ENCODE results near the gene SBF2.

The SBF2 gene

GRCh38 chr11:10304495-10305261 lies 10.7 kb upstream of the SBF2 start, which contains the start of gene ADM:
TSS of gene ADM (plus strand) at chr11:10305073. CDS start at chr11:10305701, 628 bp downstream.
- Histone ChIP-seq H2AK5ac (ENCODE audit: low read depth, low read length) (no peak within 1 kb of the TSS), H3K23ac (ENCODE audit: low read depth, low read length, poor library complexity) (peak within 1 kb of the TSS; percentile 88), H4K91ac (ENCODE audit: low read depth, low read length, poor library complexity) (no peak within 1 kb of the TSS), H2BK120ac (ENCODE audit: low read depth, low read length) (peak within 1 kb of the TSS; percentile 87), H3K4me2 (ENCODE audit: insufficient read depth, low read length, poor library complexity, severe bottlenecking) (peak within 1 kb of the TSS; percentile 95), H2BK15ac (ENCODE audit: low read length) (peak within 1 kb of the TSS; percentile 50), H3K9me3 (replicated peaks in 1 of 2; ENCODE audit: control insufficient read depth in 2 of 2, insufficient read depth in 1 of 2, low read depth in 1 of 2, low read length in 2 of 2) (peaks cover 0 to 4% of the 10 kb centered on the region in 2 donors), H3K4ac (ENCODE audit: low read length) (no peak within 1 kb of the TSS), H2BK5ac (ENCODE audit: low read length) (peak within 1 kb of the TSS; percentile 69), H3K27me3 (ENCODE audit: control insufficient read depth in 3 of 3, insufficient read depth in 3 of 3, low read depth in 1 of 3, low read length in 3 of 3) (peaks cover 0 to 64% (median 23%) of the 10 kb centered on the region in 3 experiments), H3K14ac (ENCODE audit: low read length) (peak within 1 kb of the TSS; percentile 42), H3K9ac (ENCODE audit: low read depth, low read length, poor library complexity) (peak within 1 kb of the TSS; percentile 85), H3K27ac (replicated peaks; ENCODE audit: low read length) (no peak within 1 kb of the TSS), H2AFZ (ENCODE audit: low read length) (peak within 1 kb of the TSS; percentile 97), H3K36me3 (replicated peaks in 1 of 2; ENCODE audit: control insufficient read depth in 2 of 2, insufficient read depth in 2 of 2, low read length in 2 of 2) (peaks cover 0 to 21% of the 10 kb centered on the region in 2 donors), H2BK12ac (ENCODE audit: low read length) (peak within 1 kb of the TSS; percentile 88), H3K79me1 (ENCODE audit: low read depth, low read length) (no peaks in the 10 kb centered on the region), H4K8ac (ENCODE audit: low read depth, low read length) (no peak within 1 kb of the TSS), H3K4me1 (ENCODE audit: control insufficient read depth in 2 of 2, insufficient read depth in 1 of 2, low read depth in 1 of 2, low read length in 2 of 2) (peaks cover 12 to 16% of the 10 kb centered on the region in 2 donors), H3K18ac (ENCODE audit: low read length) (peak within 1 kb of the TSS; percentile 92), H3K4me3 (ENCODE audit: low read length in 2 of 2) (peak within 1 kb of the TSS; percentile 78 to 83)
- peak; percentile 74 for DNase-seq (ENCODE audit: low spot score)
- no CpG with 5 or more reads among the region's 48 CpGs for WGBS, 2 donors (ENCODE audit: extremely low coverage in 2 of 2, insufficient read length in 2 of 2, insufficient replicate concordance in 1 of 2)

GRCh38 chr11:10303558-10304363 lies 9.7 kb upstream of the SBF2 start:
- no peak overlapping the region for H3K14ac ChIP-seq (ENCODE audit: low read length)
- no peak for DNase-seq (ENCODE audit: low spot score)
- H4K8ac ChIP-seq (ENCODE audit: low read depth, low read length) = no peak overlapping the region
- no peak overlapping the region for H3K4ac ChIP-seq (ENCODE audit: low read length)
- WGBS, 2 donors (ENCODE audit: extremely low coverage in 2 of 2, insufficient read length in 2 of 2, insufficient replicate concordance in 1 of 2) = no CpG with 5 or more reads among the region's 29 CpGs
- no peak overlapping the region for H3K27ac ChIP-seq (replicated peaks; ENCODE audit: low read length)
- H3K27me3 ChIP-seq (ENCODE audit: control insufficient read depth in 3 of 3, insufficient read depth in 3 of 3, low read depth in 1 of 3, low read length in 3 of 3) = peaks cover 0 to 64% (median 23%) of the 10 kb centered on the region in 3 experiments
- H3K36me3 ChIP-seq (replicated peaks in 1 of 2; ENCODE audit: control insufficient read depth in 2 of 2, insufficient read depth in 2 of 2, low read length in 2 of 2) = peaks cover 0 to 25% of the 10 kb centered on the region in 2 donors
- H4K91ac ChIP-seq (ENCODE audit: low read depth, low read length, poor library complexity) = no peak overlapping the region
- H2BK12ac ChIP-seq (ENCODE audit: low read length) = no peak overlapping the region
- H3K4me3 ChIP-seq (ENCODE audit: low read length in 2 of 2) = peak overlapping the region; percentile 75 to 83
- peak overlapping the region; percentile 95 for H3K4me2 ChIP-seq (ENCODE audit: insufficient read depth, low read length, poor library complexity, severe bottlenecking)
- peaks cover 9 to 14% of the 10 kb centered on the region in 2 donors for H3K4me1 ChIP-seq (ENCODE audit: control insufficient read depth in 2 of 2, insufficient read depth in 1 of 2, low read depth in 1 of 2, low read length in 2 of 2)
- no peak overlapping the region for H2BK5ac ChIP-seq (ENCODE audit: low read length)
- H3K18ac ChIP-seq (ENCODE audit: low read length) = peak overlapping the region; percentile 84
- no peak overlapping the region for H2AK5ac ChIP-seq (ENCODE audit: low read depth, low read length)
- no peak overlapping the region for H2BK120ac ChIP-seq (ENCODE audit: low read depth, low read length)
- H2BK15ac ChIP-seq (ENCODE audit: low read length) = no peak overlapping the region
- H3K79me1 ChIP-seq (ENCODE audit: low read depth, low read length) = no peaks in the 10 kb centered on the region
- no peaks in the 10 kb centered on the region for H3K9me3 ChIP-seq (replicated peaks in 1 of 2; ENCODE audit: control insufficient read depth in 2 of 2, insufficient read depth in 1 of 2, low read depth in 1 of 2, low read length in 2 of 2)
- peak overlapping the region; percentile 88 for H3K23ac ChIP-seq (ENCODE audit: low read depth, low read length, poor library complexity)
- H3K9ac ChIP-seq (ENCODE audit: low read depth, low read length, poor library complexity) = no peak overlapping the region
- H2AFZ ChIP-seq (ENCODE audit: low read length) = peak overlapping the region; percentile 97

- Histone ChIP-seq H3K23ac (ENCODE audit: low read depth, low read length, poor library complexity) (peak overlapping the region; percentile 88), H3K4me3 (ENCODE audit: low read length in 2 of 2) (peak overlapping the region; percentile 75 to 83), H3K27me3 (ENCODE audit: control insufficient read depth in 3 of 3, insufficient read depth in 3 of 3, low read depth in 1 of 3, low read length in 3 of 3) (peaks cover 0 to 64% (median 23%) of the 10 kb centered on the region in 3 experiments), H3K4ac (ENCODE audit: low read length) (no peak overlapping the region), H2BK12ac (ENCODE audit: low read length) (no peak overlapping the region), H3K18ac (ENCODE audit: low read length) (peak overlapping the region; percentile 84), H4K8ac (ENCODE audit: low read depth, low read length) (no peak overlapping the region), H3K14ac (ENCODE audit: low read length) (no peak overlapping the region), H3K36me3 (replicated peaks in 1 of 2; ENCODE audit: control insufficient read depth in 2 of 2, insufficient read depth in 2 of 2, low read length in 2 of 2) (peaks cover 0 to 25% of the 10 kb centered on the region in 2 donors), H3K4me2 (ENCODE audit: insufficient read depth, low read length, poor library complexity, severe bottlenecking) (peak overlapping the region; percentile 95), H2AK5ac (ENCODE audit: low read depth, low read length) (no peak overlapping the region), H2AFZ (ENCODE audit: low read length) (peak overlapping the region; percentile 97), H2BK120ac (ENCODE audit: low read depth, low read length) (no peak overlapping the region), H3K27ac (replicated peaks; ENCODE audit: low read length) (no peak overlapping the region), H2BK15ac (ENCODE audit: low read length) (no peak overlapping the region), H4K91ac (ENCODE audit: low read depth, low read length, poor library complexity) (no peak overlapping the region), H3K9me3 (replicated peaks in 1 of 2; ENCODE audit: control insufficient read depth in 2 of 2, insufficient read depth in 1 of 2, low read depth in 1 of 2, low read length in 2 of 2) (no peaks in the 10 kb centered on the region), H2BK5ac (ENCODE audit: low read length) (no peak overlapping the region), H3K4me1 (ENCODE audit: control insufficient read depth in 2 of 2, insufficient read depth in 1 of 2, low read depth in 1 of 2, low read length in 2 of 2) (peaks cover 9 to 14% of the 10 kb centered on the region in 2 donors), H3K79me1 (ENCODE audit: low read depth, low read length) (no peaks in the 10 kb centered on the region), H3K9ac (ENCODE audit: low read depth, low read length, poor library complexity) (peak overlapping the region; percentile 78)
- no CpG with 5 or more reads among the region's 56 CpGs for WGBS, 2 donors (ENCODE audit: extremely low coverage in 2 of 2, insufficient read length in 2 of 2, insufficient replicate concordance in 1 of 2)
- peak; percentile 46 for DNase-seq (ENCODE audit: low spot score)
Measured at GRCh38 chr11:10302744-10303557, 8.9 kb upstream of the SBF2 start.
